WTC11 (cell line): Measurements from ENCODE around the gene SNX7. TPM values are rescaled to one million over a fixed set of nuclear protein-coding genes. Genes with fewer than 3 reads are reported as not detected.

Source experiments
- ATAC-seq: fragments of 200-7000 bp; cut with Tn5 transposase; 2 replicates; pipeline ENCODE4 v1.10.0; 2021; ENCODE audit warnings: mild to moderate bottlenecking, moderate library complexity
- CTCF ChIA-PET: fragments of 300-600 bp; sonication (Branson Sonifier 250); formaldehyde crosslinking; loops from one replicate; lab custom pipeline; 2021; ENCODE audit warnings: antibody characterized with exemption; lab: Charles Lee
- POLR2A ChIA-PET: fragments of 350-600 bp; sonication (Branson Sonifier 250); formaldehyde crosslinking; loops from one replicate; lab custom pipeline; 2021; ENCODE audit warnings: antibody characterized with exemption; lab: Charles Lee
- DNase-seq: peaks from one replicate; pipeline ENCODE4 v3.0.0; 2021; ENCODE audit warnings: low spot score
- H3K27ac Mint-ChIP-seq: 2 replicates; pipeline ENCODE4 v1.8.0; 2021; ENCODE audit warnings: mixed read lengths
- H3K27me3 Mint-ChIP-seq: 2 replicates; pipeline ENCODE4 v1.8.0; 2021; ENCODE audit warnings: low read depth, mild to moderate bottlenecking, moderate library complexity, mixed read lengths
- H3K36me3 Mint-ChIP-seq: 2 replicates; pipeline ENCODE4 v1.8.0; 2021; ENCODE audit warnings: mixed read lengths
- H3K4me1 Mint-ChIP-seq: 2 replicates; pipeline ENCODE4 v1.8.0; 2022; ENCODE audit warnings: mixed read lengths
- H3K4me3 Mint-ChIP-seq: 2 replicates; pipeline ENCODE4 v1.8.0; 2021; ENCODE audit warnings: mild to moderate bottlenecking, moderate library complexity, mixed read lengths
- H3K9me3 Mint-ChIP-seq: 2 replicates; pipeline ENCODE4 v1.8.0; 2021; ENCODE audit warnings: mixed read lengths
- CREM ChIP-seq: sonication (generic); formaldehyde crosslinking; IDR thresholded peaks from 2 replicates; pipeline ENCODE4 v1.8.1; 2022; ENCODE audit warnings: mild to moderate bottlenecking, missing genetic modification reagents, moderate library complexity
- EMX1 ChIP-seq: fragments of 250-450 bp; sonication (Bioruptor Pico); IDR thresholded peaks from 2 replicates; pipeline ENCODE4 v1.8.0; 2021; ENCODE audit warnings: mild to moderate bottlenecking
- ESRRA ChIP-seq: sonication (generic); formaldehyde crosslinking; IDR thresholded peaks from 2 replicates; pipeline ENCODE4 v1.8.1; 2022; ENCODE audit warnings: mild to moderate bottlenecking, missing genetic modification reagents, borderline replicate concordance
- ETV6 ChIP-seq: sonication (generic); formaldehyde crosslinking; IDR thresholded peaks from 2 replicates; pipeline ENCODE4 v1.8.1; 2022; ENCODE audit warnings: mild to moderate bottlenecking, missing genetic modification reagents
- FOXK1 ChIP-seq: sonication (generic); formaldehyde crosslinking; IDR thresholded peaks from 2 replicates; pipeline ENCODE4 v1.8.0; 2022; ENCODE audit warnings: mild to moderate bottlenecking, moderate library complexity, missing genetic modification reagents
- GRHL2 ChIP-seq: fragments of 250-450 bp; sonication (Bioruptor Pico); IDR thresholded peaks from 2 replicates; pipeline ENCODE4 v1.8.0; 2022; ENCODE audit warnings: mild to moderate bottlenecking, moderate library complexity; ENCODE audit not compliant: insufficient replicate concordance, severe bottlenecking
- JAZF1 ChIP-seq: fragments of 250-450 bp; sonication (Bioruptor Pico); IDR thresholded peaks from 2 replicates; pipeline ENCODE4 v1.9.0; 2021; ENCODE audit warnings: moderate library complexity, mild to moderate bottlenecking, inconsistent platforms
- JUN ChIP-seq: sonication (generic); formaldehyde crosslinking; IDR thresholded peaks from 2 replicates; pipeline ENCODE4 v1.8.0; 2023; ENCODE audit warnings: mild to moderate bottlenecking, missing genetic modification reagents
- MYBL2 ChIP-seq: sonication (generic); formaldehyde crosslinking; IDR thresholded peaks from 2 replicates; pipeline ENCODE4 v1.8.1; 2023; ENCODE audit warnings: mild to moderate bottlenecking, moderate library complexity, missing genetic modification reagents
- NR3C1 ChIP-seq: sonication (generic); formaldehyde crosslinking; conservative IDR thresholded peaks from 2 replicates; pipeline ENCODE4 v1.8.1; 2023; ENCODE audit warnings: low read depth, mild to moderate bottlenecking, missing genetic modification reagents
- PRRX2 ChIP-seq: fragments of 250-450 bp; sonication (Bioruptor Pico); IDR thresholded peaks from 2 replicates; pipeline ENCODE4 v1.8.0; 2021; ENCODE audit warnings: mild to moderate bottlenecking
- RORB ChIP-seq: fragments of 250-450 bp; sonication (Bioruptor Pico); IDR thresholded peaks from 2 replicates; pipeline ENCODE4 v1.9.0; 2021; ENCODE audit warnings: mild to moderate bottlenecking
- SOX15 ChIP-seq: fragments of 250-450 bp; sonication (Bioruptor Pico); IDR thresholded peaks from 2 replicates; pipeline ENCODE4 v1.9.0; 2021; ENCODE audit warnings: mild to moderate bottlenecking
- TCF7 ChIP-seq: sonication (generic); formaldehyde crosslinking; IDR thresholded peaks from 2 replicates; pipeline ENCODE4 v1.8.0; 2022; ENCODE audit warnings: mild to moderate bottlenecking, low read depth, missing genetic modification reagents, moderate library complexity
- TEAD4 ChIP-seq: sonication (generic); formaldehyde crosslinking; IDR thresholded peaks from 2 replicates; pipeline ENCODE4 v1.8.0; 2022; ENCODE audit warnings: mild to moderate bottlenecking, missing genetic modification reagents
- TP53 ChIP-seq: sonication (generic); formaldehyde crosslinking; IDR thresholded peaks from 2 replicates; pipeline ENCODE4 v1.8.1; 2023; ENCODE audit warnings: mild to moderate bottlenecking, missing genetic modification reagents
- ZNF121 ChIP-seq: sonication (generic); formaldehyde crosslinking; IDR thresholded peaks from 2 replicates; pipeline ENCODE4 v1.8.0; 2023; ENCODE audit warnings: missing genetic modification reagents
- ZNF232 ChIP-seq: sonication (generic); formaldehyde crosslinking; IDR thresholded peaks from 2 replicates; pipeline ENCODE4 v1.8.0; 2022; ENCODE audit warnings: mild to moderate bottlenecking, missing genetic modification reagents
- ZNF396 ChIP-seq: fragments of 250-450 bp; sonication (Bioruptor Pico); IDR thresholded peaks from 2 replicates; pipeline ENCODE4 v1.8.0; 2021; ENCODE audit warnings: mild to moderate bottlenecking, moderate library complexity, borderline replicate concordance
- ZNF423 ChIP-seq: fragments of 250-450 bp; sonication (Bioruptor Pico); IDR thresholded peaks from 2 replicates; pipeline ENCODE4 v2.1.2; 2022; ENCODE audit warnings: mild to moderate bottlenecking, moderate library complexity
- total RNA-seq: library from RNA; stranded (reverse); gene quantifications from 3 replicates; pipeline ENCODE4 v1.2.3, GENCODE V29; 2021
- TF ChIP-seq, protein P1 (sequence below): sonication (generic); formaldehyde crosslinking; conservative IDR thresholded peaks from 2 replicates; pipeline ENCODE4 v1.8.1; 2022; ENCODE audit warnings: mild to moderate bottlenecking, missing genetic modification reagents
- TF ChIP-seq, protein P2 (sequence below): sonication (generic); formaldehyde crosslinking; IDR thresholded peaks from 2 replicates; pipeline ENCODE4 v1.8.1; 2023; ENCODE audit warnings: mild to moderate bottlenecking, missing genetic modification reagents, moderate library complexity
- TF ChIP-seq, protein P3 (sequence below): sonication (generic); formaldehyde crosslinking; IDR thresholded peaks from 2 replicates; pipeline ENCODE4 v1.8.0; 2022; ENCODE audit warnings: missing genetic modification reagents
- TF ChIP-seq, protein P4 (sequence below): fragments of 250-450 bp; sonication (Bioruptor Pico); IDR thresholded peaks from 2 replicates; pipeline ENCODE4 v2.1.2; 2022; ENCODE audit warnings: mild to moderate bottlenecking, moderate library complexity
- TF ChIP-seq, protein P5 (sequence below): sonication (generic); formaldehyde crosslinking; IDR thresholded peaks from 2 replicates; pipeline ENCODE4 v1.8.0; 2022; ENCODE audit warnings: mild to moderate bottlenecking, missing genetic modification reagents
- TF ChIP-seq, protein P6 (sequence below): sonication (generic); formaldehyde crosslinking; IDR thresholded peaks from 2 replicates; pipeline ENCODE4 v1.8.1; 2023; ENCODE audit warnings: mild to moderate bottlenecking, missing genetic modification reagents

SNX7 gene
- total RNA-seq, 1 experiment from 2014 or later = 15.7 TPM

DNA sequence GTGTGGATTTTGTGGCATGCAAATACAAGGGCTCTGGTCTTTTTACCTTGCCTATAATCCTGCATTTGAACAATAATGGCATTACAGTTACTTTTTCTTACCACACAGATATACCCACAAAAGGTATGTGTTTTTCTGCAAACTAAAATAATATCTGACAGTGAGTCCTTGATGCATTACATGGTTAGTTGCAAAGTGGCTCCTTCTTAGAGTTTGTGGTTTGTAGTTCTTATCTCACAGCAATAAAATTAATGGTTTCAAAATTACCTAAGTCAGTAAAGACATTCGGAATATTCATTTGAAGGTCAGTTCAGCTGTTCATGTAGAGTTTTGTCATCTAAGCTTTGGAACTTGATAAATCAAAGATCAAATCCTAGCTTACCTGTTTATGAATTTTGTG, 43.5 kb downstream of the SNX7 start (continued):
- no peak for TF ChIP-seq TCF7 (CRISPR knock-in tag)
- TF ChIP-seq TP53 (CRISPR knock-in tag) = no peak
- TF ChIP-seq ZNF232 (CRISPR knock-in tag) = no peak
- TF ChIP-seq ETV6 (CRISPR knock-in tag) = no peak
- TF ChIP-seq MYBL2 (CRISPR knock-in tag) = no peak
- no peak for TF ChIP-seq FOXK1 (CRISPR knock-in tag)

DNA sequence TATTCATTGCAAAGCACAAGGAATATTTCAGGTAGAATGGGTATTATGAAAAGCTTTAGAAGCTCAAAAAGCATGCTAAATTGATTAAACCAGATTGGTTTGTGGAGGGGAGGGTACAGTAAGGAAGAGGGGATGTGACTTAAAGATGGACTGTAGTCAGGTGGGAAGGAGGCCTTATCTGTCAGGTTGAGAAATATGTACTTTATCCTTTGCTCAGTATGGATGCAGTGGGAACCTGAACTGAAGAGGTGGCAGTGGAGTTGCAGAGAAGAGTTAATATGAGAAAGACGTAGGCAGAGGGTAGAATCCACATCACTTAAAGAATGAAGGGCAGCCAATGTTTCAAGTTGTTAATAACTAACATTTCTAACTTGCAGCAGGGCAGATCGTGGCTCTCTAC, 44.1 kb downstream of the SNX7 start:
- Mint-ChIP-seq H3K4me3 (no peak overlapping the region), H3K27me3 (no peaks in the 10 kb centered on the region), H3K27ac (no peak overlapping the region), H3K9me3 (no peaks in the 10 kb centered on the region), H3K4me1 (no peaks in the 10 kb centered on the region), H3K36me3 (no peaks in the 10 kb centered on the region)
- DNase-seq (no peak), ATAC-seq (no peak)
- CTCF ChIA-PET = no interaction called here
- TF ChIP-seq PRRX2 (CRISPR knock-in tag) = no peak
- POLR2A ChIA-PET = no interaction called here

DNA sequence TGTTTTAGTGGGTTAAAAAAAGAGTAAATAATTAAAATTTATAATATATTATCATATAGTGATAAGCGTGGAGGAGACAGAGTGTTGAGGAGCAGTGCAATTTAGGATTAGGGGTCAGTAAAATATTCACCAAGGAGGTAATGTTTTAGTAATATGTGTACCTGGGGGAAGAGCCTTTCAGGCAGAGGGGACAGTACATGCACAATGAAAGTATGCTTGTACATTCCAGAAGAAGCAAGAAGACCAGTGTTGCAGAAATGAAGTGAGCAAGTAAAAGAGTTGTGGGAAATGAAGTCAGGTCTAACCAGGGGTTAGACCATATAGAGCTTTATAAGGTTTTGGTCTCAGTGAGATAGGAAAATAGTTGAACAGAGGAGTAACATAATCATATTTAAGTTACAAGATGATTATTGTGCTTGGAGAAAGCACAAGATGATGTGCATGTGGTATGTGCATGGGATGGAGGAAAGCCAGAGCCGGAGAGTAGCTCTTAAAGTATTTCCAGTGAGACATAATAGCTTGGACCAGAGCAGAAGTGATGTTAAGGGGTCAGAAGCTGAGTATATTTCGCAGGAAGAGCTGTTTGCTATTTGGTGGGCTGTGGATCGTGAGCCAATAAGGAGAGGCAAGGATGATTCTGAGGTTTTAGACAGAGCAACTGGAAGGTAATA, 44.8 kb downstream of the SNX7 start:
- POLR2A ChIA-PET = no interaction called here
- H3K4me1 Mint-ChIP-seq = no peaks in the 10 kb centered on the region
- CTCF ChIA-PET = no interaction called here
- no peaks in the 10 kb centered on the region for H3K27me3 Mint-ChIP-seq
- TF ChIP-seq, protein P1, sequence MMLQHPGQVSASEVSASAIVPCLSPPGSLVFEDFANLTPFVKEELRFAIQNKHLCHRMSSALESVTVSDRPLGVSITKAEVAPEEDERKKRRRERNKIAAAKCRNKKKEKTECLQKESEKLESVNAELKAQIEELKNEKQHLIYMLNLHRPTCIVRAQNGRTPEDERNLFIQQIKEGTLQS = no peak
- TF ChIP-seq JUN (CRISPR knock-in tag) = no peak
- no peak for TF ChIP-seq JAZF1 (CRISPR knock-in tag)
- TF ChIP-seq, protein P2, sequence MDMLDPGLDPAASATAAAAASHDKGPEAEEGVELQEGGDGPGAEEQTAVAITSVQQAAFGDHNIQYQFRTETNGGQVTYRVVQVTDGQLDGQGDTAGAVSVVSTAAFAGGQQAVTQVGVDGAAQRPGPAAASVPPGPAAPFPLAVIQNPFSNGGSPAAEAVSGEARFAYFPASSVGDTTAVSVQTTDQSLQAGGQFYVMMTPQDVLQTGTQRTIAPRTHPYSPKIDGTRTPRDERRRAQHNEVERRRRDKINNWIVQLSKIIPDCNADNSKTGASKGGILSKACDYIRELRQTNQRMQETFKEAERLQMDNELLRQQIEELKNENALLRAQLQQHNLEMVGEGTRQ (CRISPR knock-in tag) = no peak
- no peak for TF ChIP-seq ESRRA
- TF ChIP-seq ZNF232 (CRISPR knock-in tag) = no peak
- TF ChIP-seq, protein P3, sequence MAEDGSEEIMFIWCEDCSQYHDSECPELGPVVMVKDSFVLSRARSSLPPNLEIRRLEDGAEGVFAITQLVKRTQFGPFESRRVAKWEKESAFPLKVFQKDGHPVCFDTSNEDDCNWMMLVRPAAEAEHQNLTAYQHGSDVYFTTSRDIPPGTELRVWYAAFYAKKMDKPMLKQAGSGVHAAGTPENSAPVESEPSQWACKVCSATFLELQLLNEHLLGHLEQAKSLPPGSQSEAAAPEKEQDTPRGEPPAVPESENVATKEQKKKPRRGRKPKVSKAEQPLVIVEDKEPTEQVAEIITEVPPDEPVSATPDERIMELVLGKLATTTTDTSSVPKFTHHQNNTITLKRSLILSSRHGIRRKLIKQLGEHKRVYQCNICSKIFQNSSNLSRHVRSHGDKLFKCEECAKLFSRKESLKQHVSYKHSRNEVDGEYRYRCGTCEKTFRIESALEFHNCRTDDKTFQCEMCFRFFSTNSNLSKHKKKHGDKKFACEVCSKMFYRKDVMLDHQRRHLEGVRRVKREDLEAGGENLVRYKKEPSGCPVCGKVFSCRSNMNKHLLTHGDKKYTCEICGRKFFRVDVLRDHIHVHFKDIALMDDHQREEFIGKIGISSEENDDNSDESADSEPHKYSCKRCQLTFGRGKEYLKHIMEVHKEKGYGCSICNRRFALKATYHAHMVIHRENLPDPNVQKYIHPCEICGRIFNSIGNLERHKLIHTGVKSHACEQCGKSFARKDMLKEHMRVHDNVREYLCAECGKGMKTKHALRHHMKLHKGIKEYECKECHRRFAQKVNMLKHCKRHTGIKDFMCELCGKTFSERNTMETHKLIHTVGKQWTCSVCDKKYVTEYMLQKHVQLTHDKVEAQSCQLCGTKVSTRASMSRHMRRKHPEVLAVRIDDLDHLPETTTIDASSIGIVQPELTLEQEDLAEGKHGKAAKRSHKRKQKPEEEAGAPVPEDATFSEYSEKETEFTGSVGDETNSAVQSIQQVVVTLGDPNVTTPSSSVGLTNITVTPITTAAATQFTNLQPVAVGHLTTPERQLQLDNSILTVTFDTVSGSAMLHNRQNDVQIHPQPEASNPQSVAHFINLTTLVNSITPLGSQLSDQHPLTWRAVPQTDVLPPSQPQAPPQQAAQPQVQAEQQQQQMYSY (CRISPR knock-in tag) = no peak
- no peak for TF ChIP-seq ZNF121 (CRISPR knock-in tag)
- no peak for TF ChIP-seq CREM (CRISPR knock-in tag)
- TF ChIP-seq EMX1 = no peak
- TF ChIP-seq ZNF396 (CRISPR knock-in tag) = no peak
- TF ChIP-seq SOX15 (CRISPR knock-in tag) = no peak
- TF ChIP-seq GRHL2 = no peak
- TF ChIP-seq, protein P4, sequence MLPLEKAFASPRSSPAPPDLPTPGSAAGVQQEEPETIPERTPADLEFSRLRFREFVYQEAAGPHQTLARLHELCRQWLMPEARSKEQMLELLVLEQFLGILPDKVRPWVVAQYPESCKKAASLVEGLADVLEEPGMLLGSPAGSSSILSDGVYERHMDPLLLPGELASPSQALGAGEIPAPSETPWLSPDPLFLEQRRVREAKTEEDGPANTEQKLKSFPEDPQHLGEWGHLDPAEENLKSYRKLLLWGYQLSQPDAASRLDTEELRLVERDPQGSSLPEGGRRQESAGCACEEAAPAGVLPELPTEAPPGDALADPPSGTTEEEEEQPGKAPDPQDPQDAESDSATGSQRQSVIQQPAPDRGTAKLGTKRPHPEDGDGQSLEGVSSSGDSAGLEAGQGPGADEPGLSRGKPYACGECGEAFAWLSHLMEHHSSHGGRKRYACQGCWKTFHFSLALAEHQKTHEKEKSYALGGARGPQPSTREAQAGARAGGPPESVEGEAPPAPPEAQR (CRISPR knock-in tag) = no peak
- TF ChIP-seq, protein P5, sequence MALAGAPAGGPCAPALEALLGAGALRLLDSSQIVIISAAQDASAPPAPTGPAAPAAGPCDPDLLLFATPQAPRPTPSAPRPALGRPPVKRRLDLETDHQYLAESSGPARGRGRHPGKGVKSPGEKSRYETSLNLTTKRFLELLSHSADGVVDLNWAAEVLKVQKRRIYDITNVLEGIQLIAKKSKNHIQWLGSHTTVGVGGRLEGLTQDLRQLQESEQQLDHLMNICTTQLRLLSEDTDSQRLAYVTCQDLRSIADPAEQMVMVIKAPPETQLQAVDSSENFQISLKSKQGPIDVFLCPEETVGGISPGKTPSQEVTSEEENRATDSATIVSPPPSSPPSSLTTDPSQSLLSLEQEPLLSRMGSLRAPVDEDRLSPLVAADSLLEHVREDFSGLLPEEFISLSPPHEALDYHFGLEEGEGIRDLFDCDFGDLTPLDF (CRISPR knock-in tag) = no peak
- TF ChIP-seq, protein P6, sequence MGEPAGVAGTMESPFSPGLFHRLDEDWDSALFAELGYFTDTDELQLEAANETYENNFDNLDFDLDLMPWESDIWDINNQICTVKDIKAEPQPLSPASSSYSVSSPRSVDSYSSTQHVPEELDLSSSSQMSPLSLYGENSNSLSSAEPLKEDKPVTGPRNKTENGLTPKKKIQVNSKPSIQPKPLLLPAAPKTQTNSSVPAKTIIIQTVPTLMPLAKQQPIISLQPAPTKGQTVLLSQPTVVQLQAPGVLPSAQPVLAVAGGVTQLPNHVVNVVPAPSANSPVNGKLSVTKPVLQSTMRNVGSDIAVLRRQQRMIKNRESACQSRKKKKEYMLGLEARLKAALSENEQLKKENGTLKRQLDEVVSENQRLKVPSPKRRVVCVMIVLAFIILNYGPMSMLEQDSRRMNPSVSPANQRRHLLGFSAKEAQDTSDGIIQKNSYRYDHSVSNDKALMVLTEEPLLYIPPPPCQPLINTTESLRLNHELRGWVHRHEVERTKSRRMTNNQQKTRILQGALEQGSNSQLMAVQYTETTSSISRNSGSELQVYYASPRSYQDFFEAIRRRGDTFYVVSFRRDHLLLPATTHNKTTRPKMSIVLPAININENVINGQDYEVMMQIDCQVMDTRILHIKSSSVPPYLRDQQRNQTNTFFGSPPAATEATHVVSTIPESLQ (CRISPR knock-in tag) = no peak
- TF ChIP-seq NR3C1 (CRISPR knock-in tag) = no peak
- TF ChIP-seq ZNF423 (CRISPR knock-in tag) = no peak
- no peak for TF ChIP-seq RORB
- TF ChIP-seq TEAD4 (CRISPR knock-in tag) = no peak
- TF ChIP-seq, all 79 proteins: peak for 0
- no peaks in the 10 kb centered on the region for H3K36me3 Mint-ChIP-seq
- H3K27ac Mint-ChIP-seq = no peak overlapping the region
- ATAC-seq (no peak), DNase-seq (no peak)
- no peaks in the 10 kb centered on the region for H3K9me3 Mint-ChIP-seq
- H3K4me3 Mint-ChIP-seq = no peak overlapping the region
